ENCODE measurements around the gene CBY1.

CBY1 gene

GRCh38 chr22:38700270-38700788 is 43.9 kb downstream of the CBY1 start:
- FAIRE-seq (no peak), DNase-seq (ENCODE audit: insufficient read length, low spot score) (no peak)

- FAIRE-seq, result peak; percentile 16
- DNase-seq (ENCODE audit: insufficient read length, low spot score), result peak; percentile 78
These were observed 44.6 kb downstream of the CBY1 start, which contains the start of gene JOSD1 for GRCh38 chr22:38700789-38701628. TSS of gene JOSD1 (minus strand) at chr22:38700943. CDS start at chr22:38699987, 956 bp downstream.

- no peak for DNase-seq (ENCODE audit: insufficient read length, low spot score)
- FAIRE-seq, result no peak
These were observed 48.3 kb downstream of the CBY1 start for GRCh38 chr22:38704654-38705234.

GRCh38 chr22:38705235-38706100 is 49.0 kb downstream of the CBY1 start, which contains the start of gene GTPBP1:
TSS of gene GTPBP1 (plus strand) at chr22:38705944. CDS start at chr22:38705956, 12 bp downstream.
- FAIRE-seq (peak; percentile 80), DNase-seq (ENCODE audit: insufficient read length, low spot score) (peak; percentile 95)

- DNase-seq (ENCODE audit: insufficient read length, low spot score) (no peak), FAIRE-seq (no peak)
These were observed 49.9 kb downstream of the CBY1 start for GRCh38 chr22:38706101-38706900.

- DNase-seq (ENCODE audit: insufficient read length, low spot score) (no peak), FAIRE-seq (no peak)
These were observed 50.4 kb downstream of the CBY1 start for GRCh38 chr22:38706901-38707195.

- FAIRE-seq (no peak), DNase-seq (ENCODE audit: insufficient read length, low spot score) (no peak)
These were observed 50.9 kb downstream of the CBY1 start for GRCh38 chr22:38707346-38707745.

- no peak for FAIRE-seq
These were observed 51.5 kb downstream of the CBY1 start for GRCh38 chr22:38707984-38708383.

GRCh38 chr22:38709306-38709705 is 52.9 kb downstream of the CBY1 start:
- FAIRE-seq (no peak), DNase-seq (ENCODE audit: insufficient read length, low spot score) (no peak)

More at GRCh38 chr22:38707984-38708383, 51.5 kb downstream of the CBY1 start:
- no peak for DNase-seq (ENCODE audit: insufficient read length, low spot score)

GRCh38 chr22:38710351-38710750 is 53.9 kb downstream of the CBY1 start:
- DNase-seq (ENCODE audit: insufficient read length, low spot score) (no peak), FAIRE-seq (no peak)

GRCh38 chr22:38710866-38711265 is 54.4 kb downstream of the CBY1 start:
- no peak for DNase-seq (ENCODE audit: insufficient read length, low spot score)
- no peak for FAIRE-seq

GRCh38 chr22:38712486-38713207 is 56.2 kb downstream of the CBY1 start:
- FAIRE-seq (no peak), DNase-seq (ENCODE audit: insufficient read length, low spot score) (no peak)

GRCh38 chr22:38713921-38714320 is 57.5 kb downstream of the CBY1 start:
- no peak for FAIRE-seq
- no peak for DNase-seq (ENCODE audit: insufficient read length, low spot score)

- FAIRE-seq (no peak), DNase-seq (ENCODE audit: insufficient read length, low spot score) (no peak)
These were observed 58.8 kb downstream of the CBY1 start for GRCh38 chr22:38715176-38715764.

GRCh38 chr22:38715852-38716251 is 59.4 kb downstream of the CBY1 start:
- no peak for DNase-seq (ENCODE audit: insufficient read length, low spot score)
- FAIRE-seq, result no peak

- FAIRE-seq (no peak), DNase-seq (ENCODE audit: insufficient read length, low spot score) (no peak)
These were observed 59.8 kb downstream of the CBY1 start for GRCh38 chr22:38716271-38716670.

- FAIRE-seq, result no peak
These were observed 60.4 kb downstream of the CBY1 start for GRCh38 chr22:38716826-38717225.

GRCh38 chr22:38717244-38717643 is 60.8 kb downstream of the CBY1 start:
- DNase-seq (ENCODE audit: insufficient read length, low spot score) (no peak), FAIRE-seq (no peak)

More at GRCh38 chr22:38716826-38717225, 60.4 kb downstream of the CBY1 start:
- no peak for DNase-seq (ENCODE audit: insufficient read length, low spot score)

- FAIRE-seq (no peak), DNase-seq (ENCODE audit: insufficient read length, low spot score) (peak; percentile 75)
These were observed 62.0 kb downstream of the CBY1 start for GRCh38 chr22:38718414-38718813.

Data from HTR-8/SVneo (cell line).